ENCODE measurements around the gene YRDC. TPM values are rescaled to one million over a fixed set of nuclear protein-coding genes. Genes with fewer than 3 reads are reported as not detected.
"Not testable (repeated sequence)": the region's sequence is repeated elsewhere in the genome, so short reads cannot be mapped to it uniquely, and the experiment has no call there.

Gene YRDC
- total RNA-seq, 4 donors from 2014 or later: 8.1 to 12.9 (median 9.7) TPM

- Histone ChIP-seq H3K36me3 (no peaks in the 10 kb centered on the region), H3K4me1 (no peaks in the 10 kb centered on the region), H3K4me3 (no peak overlapping the region), H3K27ac (no peak overlapping the region), H3K27me3 (no peaks in the 10 kb centered on the region), H3K9me3 (no peaks in the 10 kb centered on the region)
- DNase-seq: no peak
- TF ChIP-seq CTCF (IDR thresholded peaks at IDR 0.05) (no peak), POLR2A (IDR thresholded peaks at IDR 0.05) (no peak)
Measured at GRCh38 chr1:37782491-37782890, 25.5 kb downstream of the YRDC start.

GRCh38 chr1:37778654-37779053, 29.4 kb downstream of the YRDC start:
- Histone ChIP-seq H3K27me3 (no peaks in the 10 kb centered on the region), H3K36me3 (no peaks in the 10 kb centered on the region), H3K9me3 (no peaks in the 10 kb centered on the region), H3K4me1 (no peaks in the 10 kb centered on the region), H3K4me3 (no peak overlapping the region), H3K27ac (no peak overlapping the region)
- DNase-seq: no peak
- TF ChIP-seq POLR2A (IDR thresholded peaks at IDR 0.05): no peak
- TF ChIP-seq CTCF (IDR thresholded peaks at IDR 0.05): no peak

GRCh38 chr1:37776946-37777516, 31.0 kb downstream of the YRDC start:
- TF ChIP-seq CTCF (IDR thresholded peaks at IDR 0.05) (no peak), POLR2A (IDR thresholded peaks at IDR 0.05) (no peak)

GRCh38 chr1:37771440-37771839, 36.6 kb downstream of the YRDC start:
- H3K27ac ChIP-seq, H3K4me3 ChIP-seq, H3K9me3 ChIP-seq, H3K36me3 ChIP-seq, H3K27me3 ChIP-seq, H3K4me1 ChIP-seq, DNase-seq: not testable (repeated sequence)

More at GRCh38 chr1:37776946-37777516, 31.0 kb downstream of the YRDC start:
- H3K9me3 ChIP-seq: no peaks in the 10 kb centered on the region
- H3K27ac ChIP-seq: no peak overlapping the region
- no peaks in the 10 kb centered on the region for H3K27me3 ChIP-seq
- H3K4me3 ChIP-seq: no peak overlapping the region
- H3K4me1 ChIP-seq: no peaks in the 10 kb centered on the region
- no peak for DNase-seq
- no peaks in the 10 kb centered on the region for H3K36me3 ChIP-seq

GRCh38 chr1:37767488-37767887, 40.5 kb downstream of the YRDC start:
- no peaks in the 10 kb centered on the region for H3K9me3 ChIP-seq
- no peak overlapping the region for H3K4me3 ChIP-seq
- DNase-seq: no peak
- H3K27ac ChIP-seq: no peak overlapping the region
- H3K27me3 ChIP-seq: peaks cover 0 to 23% of the 10 kb centered on the region in 2 donors
- TF ChIP-seq CTCF (IDR thresholded peaks at IDR 0.05) (no peak), POLR2A (IDR thresholded peaks at IDR 0.05) (no peak)
- no peaks in the 10 kb centered on the region for H3K36me3 ChIP-seq
- no peaks in the 10 kb centered on the region for H3K4me1 ChIP-seq

GRCh38 chr1:37765916-37766664, 41.9 kb downstream of the YRDC start:
- Histone ChIP-seq H3K4me3 (no peak overlapping the region), H3K27ac (no peak overlapping the region), H3K36me3 (no peaks in the 10 kb centered on the region), H3K27me3 (peaks cover 0 to 23% of the 10 kb centered on the region in 2 donors), H3K4me1 (no peaks in the 10 kb centered on the region), H3K9me3 (no peaks in the 10 kb centered on the region)
- TF ChIP-seq CTCF (IDR thresholded peaks at IDR 0.05): no peak
- TF ChIP-seq POLR2A (IDR thresholded peaks at IDR 0.05): no peak
- DNase-seq: no peak

All from Peyer's patch (tissue), 4 donors.